ENCODE results near the gene KRTAP5-7. TPM values are rescaled to one million over a fixed set of nuclear protein-coding genes. Genes with fewer than 3 reads are reported as not detected.
"Not testable (repeated sequence)": the region's sequence is repeated elsewhere in the genome, so short reads cannot be mapped to it uniquely, and the experiment has no call there.

Gene KRTAP5-7
- total and polyA plus RNA-seq, 2 donors (not counting 3 experiments of a cell fraction or from before 2014, with no cell fraction given): 0.07 TPM; not detected in 1

- CTCF ChIA-PET: no interaction called here
These were observed 48.8 kb downstream of the KRTAP5-7 start for GRCh38 chr11:71575723-71576424.

GRCh38 chr11:71576688-71577465 lies 49.8 kb downstream of the KRTAP5-7 start:
- H3K9ac ChIP-seq (replicated peaks; ENCODE audit: extremely low read depth, insufficient read depth, low read length); H3K4me2 ChIP-seq (ENCODE audit: insufficient read depth, low read length); H3K79me2 ChIP-seq (ENCODE audit: control insufficient read depth, insufficient read depth, low read length); H3K9me1 ChIP-seq (replicated peaks; ENCODE audit: control insufficient read depth, extremely low read depth, insufficient read depth, low read length); H3K4me1 ChIP-seq (ENCODE audit: control insufficient read depth, extremely low read depth, insufficient read depth, low read length); CTCF ChIA-PET; H3K27me3 ChIP-seq (ENCODE audit: control insufficient read depth in 2 of 2, insufficient read depth in 2 of 2, low read length in 2 of 2); H4K20me1 ChIP-seq (replicated peaks; ENCODE audit: control insufficient read depth, extremely low read depth, insufficient read depth, low read length); H3K27ac ChIP-seq (ENCODE audit: insufficient read depth, low read depth, low read length); H2AFZ ChIP-seq (ENCODE audit: low read depth, low read length); H3K4me3 ChIP-seq (replicated peaks in 1 of 3; ENCODE audit: insufficient read depth in 1 of 3, low read depth in 1 of 3, low read length in 3 of 3); H3K36me3 ChIP-seq (ENCODE audit: control insufficient read depth in 2 of 2, extremely low read depth in 1 of 2, insufficient read depth in 2 of 2, low read length in 2 of 2); H3K9me3 ChIP-seq (replicated peaks; ENCODE audit: control insufficient read depth, insufficient read depth, low read length); DNase-seq (ENCODE audit: low read depth, low spot score); intact Hi-C loops (cut with micrococcal nuclease); dilution Hi-C loops (cut with MboI; ENCODE audit: extremely low pct_ligation_motif_present, low sequenced_read_pairs); BruUV-seq (replicated peaks); FAIRE-seq; POLR2A ChIA-PET: not testable (repeated sequence)

More at GRCh38 chr11:71575723-71576424, 48.8 kb downstream of the KRTAP5-7 start:
- H3K36me3 ChIP-seq (ENCODE audit: control insufficient read depth in 2 of 2, extremely low read depth in 1 of 2, insufficient read depth in 2 of 2, low read length in 2 of 2): no peaks in the 10 kb centered on the region
- no peaks in the 10 kb centered on the region for H3K4me1 ChIP-seq (ENCODE audit: control insufficient read depth, extremely low read depth, insufficient read depth, low read length)
- TF ChIP-seq FOS (IDR thresholded peaks at IDR 0.05; ENCODE audit: borderline replicate concordance, insufficient read depth, low read length): no peak
- no peak for TF ChIP-seq JUN (IDR thresholded peaks at IDR 0.05; ENCODE audit: borderline replicate concordance, insufficient read depth, insufficient read length, low read depth)
- no peak for TF ChIP-seq MAX (IDR thresholded peaks at IDR 0.05; ENCODE audit: insufficient read depth, insufficient read length)
- no peak for TF ChIP-seq EZH2 (IDR thresholded peaks at IDR 0.05; ENCODE audit: borderline replicate concordance, low read depth, low read length, severe bottlenecking)
- no peak for TF ChIP-seq POLR2AphosphoS5 (IDR thresholded peaks at IDR 0.05; ENCODE audit: insufficient read depth, low read depth, low read length)
- no peak for TF ChIP-seq CTCF (IDR thresholded peaks at IDR 0.05; ENCODE audit: extremely low read depth in 1 of 2, insufficient read depth in 1 of 2, low read depth in 1 of 2, low read length in 2 of 2)
- no peak for TF ChIP-seq GATA2 (IDR thresholded peaks at IDR 0.05; ENCODE audit: insufficient read depth, insufficient read length, low read depth, low read length)
- TF ChIP-seq MYC (IDR thresholded peaks at IDR 0.05; ENCODE audit: low read depth, low read length): no peak
- TF ChIP-seq POLR2A (IDR thresholded peaks at IDR 0.05; ENCODE audit: low read depth, low read length): no peak
- intact Hi-C loops (cut with micrococcal nuclease): no loop called here
- no peak overlapping the region for H3K4me3 ChIP-seq (replicated peaks in 1 of 3; ENCODE audit: insufficient read depth in 1 of 3, low read depth in 1 of 3, low read length in 3 of 3)
- H3K27ac ChIP-seq (ENCODE audit: insufficient read depth, low read depth, low read length): no peak overlapping the region
- dilution Hi-C loops (cut with MboI; ENCODE audit: extremely low pct_ligation_motif_present, low sequenced_read_pairs): no loop called here
- BruUV-seq (replicated peaks): no TSS peak
- no peaks in the 10 kb centered on the region for H3K9me1 ChIP-seq (replicated peaks; ENCODE audit: control insufficient read depth, extremely low read depth, insufficient read depth, low read length)
- no peak overlapping the region for H2AFZ ChIP-seq (ENCODE audit: low read depth, low read length)
- POLR2A ChIA-PET: no interaction called here
- no peak for DNase-seq (ENCODE audit: low read depth, low spot score)
- H3K4me2 ChIP-seq (ENCODE audit: insufficient read depth, low read length): no peak overlapping the region
- H3K9ac ChIP-seq (replicated peaks; ENCODE audit: extremely low read depth, insufficient read depth, low read length): no peak overlapping the region
- H3K79me2 ChIP-seq (ENCODE audit: control insufficient read depth, insufficient read depth, low read length): no peaks in the 10 kb centered on the region
- FAIRE-seq: no peak
- H4K20me1 ChIP-seq (replicated peaks; ENCODE audit: control insufficient read depth, extremely low read depth, insufficient read depth, low read length): no peaks in the 10 kb centered on the region
- H3K27me3 ChIP-seq (ENCODE audit: control insufficient read depth in 2 of 2, insufficient read depth in 2 of 2, low read length in 2 of 2): peaks cover 0 to 2% of the 10 kb centered on the region in 2 experiments
- no peaks in the 10 kb centered on the region for H3K9me3 ChIP-seq (replicated peaks; ENCODE audit: control insufficient read depth, insufficient read depth, low read length)

Measured in endothelial cell of umbilical vein (primary cell).